ENCODE data around the gene FAM110C. TPM values are rescaled to one million over a fixed set of nuclear protein-coding genes. Genes with fewer than 3 reads are reported as not detected.
"Not testable (repeated sequence)": the region's sequence is repeated elsewhere in the genome, so short reads cannot be mapped to it uniquely, and the experiment has no call there.

FAM110C gene
- total RNA-seq, 2 experiments from 2014 or later = 0.16 to 0.36 TPM

GRCh38 chr2:80378-80777, 34.1 kb upstream of the FAM110C start:
- no peak for TF ChIP-seq CTCF (IDR thresholded peaks at IDR 0.05)
- H3K27me3 Mint-ChIP-seq = peaks cover 48% of the 10 kb centered on the region
- H3K27ac Mint-ChIP-seq = no peak overlapping the region
- Histone ChIP-seq H3K36me3 (ENCODE audit: insufficient read depth, low read length) (no peaks in the 10 kb centered on the region), H3K4me1 (ENCODE audit: insufficient read depth, low read length) (no peaks in the 10 kb centered on the region), H3K27me3 (ENCODE audit: control insufficient read depth in 1 of 2, insufficient read depth in 2 of 2, low read length in 2 of 2) (peaks cover 5 to 7% of the 10 kb centered on the region in 2 experiments), H3K9me3 (ENCODE audit: control insufficient read depth in 1 of 2, insufficient read depth in 1 of 2, low read length in 2 of 2) (peaks cover 0 to 4% of the 10 kb centered on the region in 2 experiments), H3K27ac (ENCODE audit: low read depth in 1 of 2, low read length in 2 of 2) (no peak overlapping the region), H3K4me3 (ENCODE audit: low read length) (no peak overlapping the region)
- H3K9me3 Mint-ChIP-seq = peaks cover 4% of the 10 kb centered on the region
- H3K36me3 Mint-ChIP-seq (ENCODE audit: low read depth) = no peaks in the 10 kb centered on the region
- CTCF ChIA-PET = no interaction called here
- POLR2A ChIA-PET = no interaction called here
- intact Hi-C loops (cut with DNase I, micrococcal nuclease) = no loop called here
- DNase-seq (no peak), ATAC-seq (ENCODE audit: poor library complexity) (no peak)
- no peak overlapping the region for H3K4me3 Mint-ChIP-seq
- no peaks in the 10 kb centered on the region for H3K4me1 Mint-ChIP-seq (ENCODE audit: low read depth)

DNA sequence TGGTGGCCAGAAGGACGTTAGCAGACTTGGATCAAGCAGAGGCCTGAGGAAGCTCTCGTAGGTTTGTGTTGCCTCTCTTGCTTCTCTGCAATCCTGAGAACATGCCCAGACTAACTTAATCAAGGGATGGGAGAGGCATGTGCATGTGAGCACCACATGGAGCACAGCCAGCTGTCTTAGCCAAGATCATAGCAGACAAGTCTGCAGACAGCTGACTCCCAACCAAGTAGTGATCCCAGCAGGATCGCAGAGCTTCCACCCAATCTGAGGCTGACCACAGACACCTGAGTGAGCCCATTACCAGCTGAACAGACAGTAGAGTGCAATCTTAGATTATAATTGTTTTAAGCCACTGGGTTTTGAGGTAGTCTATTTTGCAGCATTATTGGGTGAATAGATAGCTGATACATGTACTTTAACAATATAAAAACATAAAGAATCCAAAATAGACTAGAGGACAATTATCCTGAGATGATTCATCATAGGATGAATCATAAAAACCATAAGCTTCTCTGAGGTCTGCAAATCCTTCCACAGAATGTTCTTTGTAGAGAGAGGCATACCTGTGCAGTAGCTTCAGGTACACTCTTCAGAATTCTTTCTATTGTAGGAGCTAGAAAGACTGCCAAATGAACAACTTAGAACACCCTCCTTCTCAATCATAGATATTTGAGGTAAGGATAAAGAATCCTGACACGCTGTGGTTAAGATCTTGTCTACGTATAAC, 25.2 kb upstream of the FAM110C start:
- H3K9me3 Mint-ChIP-seq = peaks cover 2% of the 10 kb centered on the region
- H3K36me3 Mint-ChIP-seq (ENCODE audit: low read depth) = no peaks in the 10 kb centered on the region
- no peak for TF ChIP-seq CTCF (IDR thresholded peaks at IDR 0.05)
- Histone ChIP-seq H3K27me3 (ENCODE audit: control insufficient read depth in 1 of 2, insufficient read depth in 2 of 2, low read length in 2 of 2) (no peaks in the 10 kb centered on the region), H3K4me3 (ENCODE audit: low read length) (no peak overlapping the region), H3K36me3 (ENCODE audit: insufficient read depth, low read length) (no peaks in the 10 kb centered on the region), H3K4me1 (ENCODE audit: insufficient read depth, low read length) (no peaks in the 10 kb centered on the region), H3K27ac (ENCODE audit: low read depth in 1 of 2, low read length in 2 of 2) (no peak overlapping the region), H3K9me3 (ENCODE audit: control insufficient read depth in 1 of 2, insufficient read depth in 1 of 2, low read length in 2 of 2) (no peaks in the 10 kb centered on the region)
- ATAC-seq (ENCODE audit: poor library complexity) (no peak), DNase-seq (no peak)
- peaks cover 19% of the 10 kb centered on the region for H3K27me3 Mint-ChIP-seq
- no peaks in the 10 kb centered on the region for H3K4me1 Mint-ChIP-seq (ENCODE audit: low read depth)
- CTCF ChIA-PET = no interaction called here
- POLR2A ChIA-PET = no interaction called here
- intact Hi-C loops (cut with DNase I, micrococcal nuclease) = no loop called here
- H3K27ac Mint-ChIP-seq = no peak overlapping the region
- no peak overlapping the region for H3K4me3 Mint-ChIP-seq

GRCh38 chr2:69366-70344, 23.4 kb upstream of the FAM110C start:
- POLR2A ChIA-PET = no interaction called here
- no peak for DNase-seq
- Mint-ChIP-seq H3K36me3 (ENCODE audit: low read depth) (no peaks in the 10 kb centered on the region), H3K9me3 (no peaks in the 10 kb centered on the region), H3K4me1 (ENCODE audit: low read depth) (no peaks in the 10 kb centered on the region), H3K4me3 (no peak overlapping the region), H3K27me3 (peaks cover 12% of the 10 kb centered on the region), H3K27ac (no peak overlapping the region)
- Histone ChIP-seq H3K9me3 (ENCODE audit: control insufficient read depth in 1 of 2, insufficient read depth in 1 of 2, low read length in 2 of 2) (no peaks in the 10 kb centered on the region), H3K36me3 (ENCODE audit: insufficient read depth, low read length) (no peaks in the 10 kb centered on the region), H3K4me3 (ENCODE audit: low read length) (no peak overlapping the region), H3K4me1 (ENCODE audit: insufficient read depth, low read length) (no peaks in the 10 kb centered on the region), H3K27ac (ENCODE audit: low read depth in 1 of 2, low read length in 2 of 2) (no peak overlapping the region), H3K27me3 (ENCODE audit: control insufficient read depth in 1 of 2, insufficient read depth in 2 of 2, low read length in 2 of 2) (no peaks in the 10 kb centered on the region)
- no peak for ATAC-seq (ENCODE audit: poor library complexity)
- no peak for TF ChIP-seq CTCF (IDR thresholded peaks at IDR 0.05)
- CTCF ChIA-PET = no interaction called here
- intact Hi-C loops (cut with DNase I, micrococcal nuclease) = no loop called here

DNA sequence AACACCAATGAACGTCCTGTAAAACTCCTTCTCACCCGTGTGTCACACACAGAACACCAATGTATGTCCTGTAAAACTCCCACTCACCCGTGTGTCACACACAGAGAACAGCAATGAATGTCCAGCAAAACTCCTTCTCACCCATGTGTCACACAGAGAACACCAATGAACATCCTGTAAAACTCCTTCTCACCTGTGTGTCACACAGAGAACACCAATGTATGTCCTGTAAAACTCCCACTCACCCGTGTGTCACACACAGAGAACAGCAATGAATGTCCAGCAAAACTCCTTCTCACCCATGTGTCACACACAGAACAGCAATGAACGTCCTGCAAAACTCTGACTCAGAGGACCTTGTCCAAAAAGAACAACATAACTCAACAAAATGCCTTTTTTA, 22.3 kb upstream of the FAM110C start:
- CTCF ChIA-PET; H3K27me3 ChIP-seq (ENCODE audit: control insufficient read depth in 1 of 2, insufficient read depth in 2 of 2, low read length in 2 of 2); H3K36me3 ChIP-seq (ENCODE audit: insufficient read depth, low read length); ATAC-seq (ENCODE audit: poor library complexity); H3K4me3 ChIP-seq (ENCODE audit: low read length); intact Hi-C loops (cut with DNase I, micrococcal nuclease); H3K4me1 ChIP-seq (ENCODE audit: insufficient read depth, low read length); H3K4me1 Mint-ChIP-seq (ENCODE audit: low read depth); H3K9me3 ChIP-seq (ENCODE audit: control insufficient read depth in 1 of 2, insufficient read depth in 1 of 2, low read length in 2 of 2); H3K4me3 Mint-ChIP-seq; POLR2A ChIA-PET; H3K36me3 Mint-ChIP-seq (ENCODE audit: low read depth); H3K27me3 Mint-ChIP-seq; DNase-seq; H3K27ac Mint-ChIP-seq; H3K9me3 Mint-ChIP-seq; H3K27ac ChIP-seq (ENCODE audit: low read depth in 1 of 2, low read length in 2 of 2): not testable (repeated sequence)

Measured in CD4-positive, alpha-beta T cell (primary cell).